Measurements from ENCODE around the gene CDH7. TPM values are rescaled to one million over a fixed set of nuclear protein-coding genes. Genes with fewer than 3 reads are reported as not detected.

The CDH7 gene
- total RNA-seq, 2 donors from 2014 or later: not detected

DNA sequence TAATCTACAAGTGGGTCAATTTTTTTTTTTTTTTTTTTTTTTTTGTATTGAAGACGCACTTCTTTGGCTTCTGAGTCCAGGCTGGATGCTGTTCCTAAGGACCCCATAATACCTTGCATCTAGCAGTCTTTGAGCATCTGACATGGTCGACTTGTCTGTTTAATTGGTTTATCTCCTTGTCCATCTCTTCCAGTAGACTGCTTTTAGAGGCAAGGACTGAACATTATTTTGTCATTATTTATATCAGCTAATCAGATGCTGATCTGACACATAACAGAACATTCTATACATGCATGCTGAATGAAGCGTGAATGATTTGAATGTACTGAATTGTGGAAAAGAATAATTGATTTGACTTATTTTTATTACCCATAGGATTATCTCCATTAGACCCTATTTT lies 118.7 kb downstream of the CDH7 start:
- Histone ChIP-seq H3K4me3 (no peak overlapping the region), H3K27ac (no peak overlapping the region), H3K4me1 (no peaks in the 10 kb centered on the region), H3K9me3 (no peaks in the 10 kb centered on the region), H3K36me3 (no peaks in the 10 kb centered on the region), H3K27me3 (no peaks in the 10 kb centered on the region)
- TF ChIP-seq, protein P1, sequence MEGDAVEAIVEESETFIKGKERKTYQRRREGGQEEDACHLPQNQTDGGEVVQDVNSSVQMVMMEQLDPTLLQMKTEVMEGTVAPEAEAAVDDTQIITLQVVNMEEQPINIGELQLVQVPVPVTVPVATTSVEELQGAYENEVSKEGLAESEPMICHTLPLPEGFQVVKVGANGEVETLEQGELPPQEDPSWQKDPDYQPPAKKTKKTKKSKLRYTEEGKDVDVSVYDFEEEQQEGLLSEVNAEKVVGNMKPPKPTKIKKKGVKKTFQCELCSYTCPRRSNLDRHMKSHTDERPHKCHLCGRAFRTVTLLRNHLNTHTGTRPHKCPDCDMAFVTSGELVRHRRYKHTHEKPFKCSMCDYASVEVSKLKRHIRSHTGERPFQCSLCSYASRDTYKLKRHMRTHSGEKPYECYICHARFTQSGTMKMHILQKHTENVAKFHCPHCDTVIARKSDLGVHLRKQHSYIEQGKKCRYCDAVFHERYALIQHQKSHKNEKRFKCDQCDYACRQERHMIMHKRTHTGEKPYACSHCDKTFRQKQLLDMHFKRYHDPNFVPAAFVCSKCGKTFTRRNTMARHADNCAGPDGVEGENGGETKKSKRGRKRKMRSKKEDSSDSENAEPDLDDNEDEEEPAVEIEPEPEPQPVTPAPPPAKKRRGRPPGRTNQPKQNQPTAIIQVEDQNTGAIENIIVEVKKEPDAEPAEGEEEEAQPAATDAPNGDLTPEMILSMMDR (IDR thresholded peaks at IDR 0.05): no peak
- no peak for DNase-seq (ENCODE audit: low spot score)

DNA sequence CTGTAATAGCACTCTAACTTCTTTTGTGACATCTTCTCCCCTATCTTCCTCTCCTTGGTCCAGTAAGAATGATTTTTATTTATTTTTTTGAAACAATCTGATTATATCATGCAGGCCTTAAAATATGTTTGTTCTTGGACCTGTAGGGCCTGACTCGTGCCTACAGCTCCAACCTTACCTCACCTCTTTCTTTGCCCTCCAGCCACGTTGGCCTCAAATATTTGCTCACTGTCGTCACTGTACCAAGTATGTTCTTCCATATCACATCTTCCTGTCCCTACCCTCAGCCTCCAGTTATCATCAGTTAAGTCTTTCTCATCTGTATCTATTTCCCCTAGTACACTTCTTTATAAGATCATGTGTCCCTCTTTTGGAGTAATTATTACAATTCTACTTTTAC lies 125.5 kb downstream of the CDH7 start:
- no peak for DNase-seq (ENCODE audit: low spot score)

DNA sequence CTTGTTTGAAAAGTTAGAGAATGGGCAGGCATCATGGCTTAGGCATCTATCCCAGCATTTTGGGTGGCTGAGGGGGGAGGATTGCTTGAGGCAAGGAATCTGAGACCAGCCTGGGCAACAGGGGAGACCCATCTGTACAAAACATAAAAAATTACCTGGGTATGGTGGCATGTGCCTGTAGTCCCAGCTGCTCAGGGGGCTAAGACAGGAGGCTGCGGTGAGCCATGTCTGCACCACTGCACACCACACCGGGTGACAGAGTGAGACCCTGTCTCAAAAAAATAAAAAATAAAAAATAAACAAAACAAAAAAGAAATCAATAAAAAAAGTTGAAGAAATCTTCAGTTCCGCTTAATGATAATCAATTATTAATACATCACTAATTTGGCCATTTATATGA lies 146.5 kb downstream of the CDH7 start:
- no peaks in the 10 kb centered on the region for H3K36me3 ChIP-seq
- H3K27me3 ChIP-seq: no peaks in the 10 kb centered on the region
- no peak overlapping the region for H3K4me3 ChIP-seq
- no peak overlapping the region for H3K27ac ChIP-seq
- H3K9me3 ChIP-seq: no peaks in the 10 kb centered on the region
- no peak for DNase-seq (ENCODE audit: low spot score)
- TF ChIP-seq, protein P1 (IDR thresholded peaks at IDR 0.05): no peak
- H3K4me1 ChIP-seq: no peaks in the 10 kb centered on the region

More for the DNA sequence above, 125.5 kb downstream of the CDH7 start:
- no peaks in the 10 kb centered on the region for H3K4me1 ChIP-seq
- TF ChIP-seq, protein P1 (IDR thresholded peaks at IDR 0.05): no peak
- no peak overlapping the region for H3K27ac ChIP-seq
- H3K36me3 ChIP-seq: no peaks in the 10 kb centered on the region
- H3K4me3 ChIP-seq: no peak overlapping the region
- H3K9me3 ChIP-seq: no peaks in the 10 kb centered on the region
- no peaks in the 10 kb centered on the region for H3K27me3 ChIP-seq

DNA sequence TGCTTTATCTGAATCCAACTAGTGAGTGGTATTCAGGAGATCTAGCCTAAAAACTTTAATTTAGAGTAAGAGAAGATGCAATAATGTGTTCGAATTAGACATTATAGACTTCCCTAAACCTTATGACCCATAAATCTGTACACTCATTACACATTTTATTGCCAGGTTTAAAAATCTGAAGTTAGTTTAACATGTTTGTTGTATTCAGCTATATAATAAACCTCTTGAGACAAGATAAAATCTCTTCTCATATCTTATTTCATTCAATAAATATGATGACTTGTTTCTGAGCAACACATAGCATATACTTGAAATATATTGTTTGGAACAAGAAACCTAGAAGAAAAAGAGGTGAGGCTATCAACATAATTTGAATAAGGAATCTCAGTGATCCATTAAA lies 150.7 kb downstream of the CDH7 start:
- Histone ChIP-seq H3K9me3 (no peaks in the 10 kb centered on the region), H3K4me3 (no peak overlapping the region), H3K36me3 (no peaks in the 10 kb centered on the region), H3K27ac (no peak overlapping the region), H3K4me1 (no peaks in the 10 kb centered on the region), H3K27me3 (no peaks in the 10 kb centered on the region)
- no peak for DNase-seq (ENCODE audit: low spot score)
- TF ChIP-seq, protein P1 (IDR thresholded peaks at IDR 0.05): no peak

DNA sequence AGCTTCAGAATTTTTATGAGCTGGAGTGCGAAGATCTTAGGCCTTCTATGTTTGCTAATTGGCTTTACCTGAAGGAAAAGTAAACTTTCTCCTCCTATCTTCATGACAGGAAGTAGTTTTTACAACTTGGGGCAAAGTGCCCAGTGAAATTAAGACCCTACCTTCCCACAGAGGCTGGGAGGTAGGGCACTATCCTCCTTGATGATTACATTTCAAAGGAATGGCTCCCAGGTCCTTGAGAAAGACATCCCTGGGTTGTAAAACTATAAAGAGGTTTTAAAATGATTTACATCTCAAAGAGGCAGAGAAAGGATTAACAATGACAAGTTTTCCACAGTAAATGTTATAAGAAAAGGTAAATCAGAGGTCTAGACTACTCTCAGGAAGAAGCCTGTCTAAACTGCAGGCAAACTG lies 155.8 kb downstream of the CDH7 start:
- no peak overlapping the region for H3K4me3 ChIP-seq
- DNase-seq (ENCODE audit: low spot score): no peak
- no peaks in the 10 kb centered on the region for H3K27me3 ChIP-seq
- no peak overlapping the region for H3K27ac ChIP-seq
- no peaks in the 10 kb centered on the region for H3K9me3 ChIP-seq
- TF ChIP-seq, protein P1 (IDR thresholded peaks at IDR 0.05): no peak
- no peaks in the 10 kb centered on the region for H3K36me3 ChIP-seq
- no peaks in the 10 kb centered on the region for H3K4me1 ChIP-seq

DNA sequence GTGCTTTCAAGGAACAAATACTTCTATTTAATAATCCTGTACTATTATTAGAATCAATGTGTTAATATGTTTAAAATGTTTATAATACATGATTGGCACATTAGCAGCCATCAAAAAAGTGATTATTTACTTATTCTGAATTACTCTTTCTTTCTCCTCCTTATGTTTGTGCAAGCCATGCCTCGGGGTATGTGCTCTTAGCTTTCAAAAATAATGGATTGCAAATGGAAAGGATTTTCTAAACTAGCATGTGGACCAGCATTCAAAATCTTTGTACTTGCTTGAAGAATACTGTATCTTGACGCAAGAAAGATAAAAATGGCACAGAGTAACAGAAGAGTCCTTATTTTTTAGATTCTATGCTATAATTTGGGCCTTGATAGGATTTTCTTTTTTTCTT lies 156.5 kb downstream of the CDH7 start:
- Histone ChIP-seq H3K4me1 (no peaks in the 10 kb centered on the region), H3K36me3 (no peaks in the 10 kb centered on the region), H3K27me3 (no peaks in the 10 kb centered on the region), H3K9me3 (no peaks in the 10 kb centered on the region), H3K27ac (no peak overlapping the region), H3K4me3 (no peak overlapping the region)
- no peak for DNase-seq (ENCODE audit: low spot score)
- TF ChIP-seq, protein P1 (IDR thresholded peaks at IDR 0.05): no peak

Measured in right atrium auricular region (tissue), 2 donors.